HepG2 (cell line): ENCODE results near the gene CCNB1IP1. TPM values are rescaled to one million over a fixed set of nuclear protein-coding genes. Genes with fewer than 3 reads are reported as not detected.

Source experiments
- DZIP1 ChIP-seq: sonication (generic); formaldehyde crosslinking; IDR thresholded peaks from 2 replicates; pipeline ENCODE4 v1.5.0; 2020; ENCODE audit warnings: mild to moderate bottlenecking, missing genetic modification reagents
- EED ChIP-seq: sonication (generic); formaldehyde crosslinking; IDR thresholded peaks from 2 replicates; pipeline ENCODE4 v1.5.0; 2020; ENCODE audit warnings: mild to moderate bottlenecking, missing genetic modification reagents
- FOXC1 ChIP-seq: sonication (generic); formaldehyde crosslinking; IDR thresholded peaks from 2 replicates; pipeline ENCODE4 v1.8.0; 2022; ENCODE audit warnings: mild to moderate bottlenecking, missing genetic modification reagents, borderline replicate concordance
- GABPA ChIP-seq, 2 experiments: IDR thresholded peaks; 2 replicates each; pipeline ENCODE4 v1.6.1; 2011 to 2016; ENCODE audit warnings: low read depth in 2 of 2, low read length in 1 of 2, missing biosample characterization in 1 of 2, missing genetic modification characterization in 1 of 2
- GABPB1 ChIP-seq: IDR thresholded peaks from 2 replicates; pipeline ENCODE4 v1.6.1; 2016; ENCODE audit warnings: mild to moderate bottlenecking, missing genetic modification reagents, moderate library complexity, missing compliant biosample characterization
- KDM1A ChIP-seq: IDR thresholded peaks from 2 replicates; pipeline ENCODE4 v1.6.1; 2016; ENCODE audit warnings: missing compliant biosample characterization
- MAX ChIP-seq: IDR thresholded peaks from 2 replicates; pipeline ENCODE4 v1.6.1; 2012; ENCODE audit warnings: inconsistent platforms
- MXI1 ChIP-seq: IDR thresholded peaks from 3 replicates; pipeline ENCODE4 v1.6.1; 2012; ENCODE audit warnings: low read depth, low read length, inconsistent platforms, borderline replicate concordance
- NFYC ChIP-seq: IDR thresholded peaks from 2 replicates; pipeline ENCODE4 v1.6.1; 2016; ENCODE audit warnings: missing genetic modification reagents, missing compliant biosample characterization
- PHF21A ChIP-seq: sonication (generic); formaldehyde crosslinking; IDR thresholded peaks from 2 replicates; pipeline ENCODE4 v1.5.0; 2020; ENCODE audit warnings: mild to moderate bottlenecking, missing genetic modification reagents
- POGZ ChIP-seq: sonication (generic); formaldehyde crosslinking; IDR thresholded peaks from 2 replicates; pipeline ENCODE4 v1.4.0; 2020; ENCODE audit warnings: mild to moderate bottlenecking, missing genetic modification reagents
- SIN3A ChIP-seq: IDR thresholded peaks from 2 replicates; pipeline ENCODE4 v1.6.1; 2011; ENCODE audit warnings: low read depth, mild to moderate bottlenecking, control low read depth, low read length, borderline replicate concordance
- TERF1 ChIP-seq: sonication (generic); formaldehyde crosslinking; IDR thresholded peaks from 2 replicates; pipeline ENCODE4 v1.8.0; 2022; ENCODE audit warnings: mild to moderate bottlenecking, missing genetic modification reagents, moderate library complexity
- ZFX ChIP-seq: sonication (generic); formaldehyde crosslinking; IDR thresholded peaks from 2 replicates; pipeline ENCODE4 v1.4.0; 2020; ENCODE audit warnings: mild to moderate bottlenecking, low read depth, missing genetic modification reagents, moderate library complexity
- ZNF12 ChIP-seq: sonication (generic); formaldehyde crosslinking; IDR thresholded peaks from 2 replicates; pipeline ENCODE4 v1.5.0; 2020; ENCODE audit warnings: missing genetic modification reagents
- ZNF124 ChIP-seq: sonication (generic); formaldehyde crosslinking; IDR thresholded peaks from 2 replicates; pipeline ENCODE4 v1.4.0; 2020; ENCODE audit warnings: missing genetic modification reagents
- ZNF232 ChIP-seq: sonication (generic); formaldehyde crosslinking; IDR thresholded peaks from 2 replicates; pipeline ENCODE4 v1.4.0; 2020; ENCODE audit warnings: missing genetic modification reagents, borderline replicate concordance
- ZNF331 ChIP-seq: sonication (generic); formaldehyde crosslinking; IDR thresholded peaks from 2 replicates; pipeline ENCODE4 v1.4.0; 2020; ENCODE audit warnings: missing genetic modification reagents
- ZNF552 ChIP-seq: sonication (generic); formaldehyde crosslinking; IDR thresholded peaks from 2 replicates; pipeline ENCODE4 v1.9.0; 2022; ENCODE audit warnings: missing genetic modification reagents, mild to moderate bottlenecking, borderline replicate concordance
- ZNF605 ChIP-seq: sonication (generic); formaldehyde crosslinking; IDR thresholded peaks from 2 replicates; pipeline ENCODE4 v1.8.0; 2022; ENCODE audit warnings: mild to moderate bottlenecking, missing genetic modification reagents
- ZNF687 ChIP-seq: sonication (generic); formaldehyde crosslinking; IDR thresholded peaks from 2 replicates; pipeline ENCODE4 v1.5.1; 2020; ENCODE audit warnings: mild to moderate bottlenecking, missing genetic modification reagents, moderate library complexity
- ZNF850 ChIP-seq: sonication (generic); formaldehyde crosslinking; conservative IDR thresholded peaks from 2 replicates; pipeline ENCODE4 v1.9.0; 2021; ENCODE audit warnings: mild to moderate bottlenecking, missing genetic modification reagents
- polyA plus RNA-seq, 8 experiments: library from polyadenylated mRNA; depleted of rRNA in 3 of 8; stranded (reverse) in 7 of 8; unstranded in 1 of 8; fragments of >200 nt; fragmentation: Illumina TruSeq in 4 of 8; extraction: Trizol in 4 of 8; gene quantifications; 2 replicates each; pipeline versions ENCODE4 v1.2.1 to v1.2.3, GENCODE V29; 2011 to 2016; ENCODE audit warnings: low read depth in 4 of 8, missing spikeins in 1 of 8, mixed read lengths in 1 of 8; ENCODE audit not compliant: insufficient read depth in 1 of 8
- total RNA-seq, 5 experiments: library from RNA; depleted of rRNA; stranded (reverse); fragments of >200 nt; fragmentation: Illumina TruSeq; extraction: Trizol; gene quantifications; 2 replicates each; pipeline ENCODE4 v1.2.3, GENCODE V29; 2016; ENCODE audit warnings: low read depth in 1 of 5

The CCNB1IP1 gene
- total and polyA plus RNA-seq, 2 of the 13 experiments (the other 11 are each of a cell fraction or from before 2014, with no cell fraction given): 98.3 to 125 TPM

- TF ChIP-seq DZIP1 (CRISPR knock-in tag) (no peak), TERF1 (CRISPR knock-in tag) (no peak), ZNF331 (CRISPR knock-in tag) (peak; percentile 62; the same call in 1 of the 2 replicates), MAX (peak; percentile 95), ZNF232 (CRISPR knock-in tag) (peak; percentile 58; the same call in 1 of the 2 replicates), GABPB1 (peak; percentile 76), ZNF687 (CRISPR knock-in tag) (no peak; the same call in 1 of the 2 replicates), ZNF124 (CRISPR knock-in tag) (no peak), SIN3A (peak; percentile 79), ZNF552 (CRISPR knock-in tag) (no peak), PHF21A (CRISPR knock-in tag) (peak; percentile 60), MXI1 (peak; percentile 98), ZNF605 (CRISPR knock-in tag) (peak; percentile 79), NFYC (CRISPR knock-in tag) (peak; percentile 86), GABPA (IDR thresholded peaks at IDR 0.05; ENCODE audit: low read depth, low read length) (peak; percentile 17; the same call in 1 of the 2 replicates), GABPA (CRISPR knock-in tag; IDR thresholded peaks at IDR 0.05; ENCODE audit: low read depth) (peak; percentile 84), ZNF850 (no peak), ZFX (CRISPR knock-in tag) (peak; percentile 76), EED (CRISPR knock-in tag) (no peak), POGZ (CRISPR knock-in tag) (0 out of 2 replicates have a peak, but pooled peaks have one; percentile 13), FOXC1 (CRISPR knock-in tag) (no peak), ZNF12 (CRISPR knock-in tag) (no peak), KDM1A (CRISPR knock-in tag) (no peak)
These were observed at the start of gene CCNB1IP1 (continued) for GRCh38 chr14:20332788-20333493.
